ENCODE measurements around the gene PDE4D.

Gene PDE4D

DNA sequence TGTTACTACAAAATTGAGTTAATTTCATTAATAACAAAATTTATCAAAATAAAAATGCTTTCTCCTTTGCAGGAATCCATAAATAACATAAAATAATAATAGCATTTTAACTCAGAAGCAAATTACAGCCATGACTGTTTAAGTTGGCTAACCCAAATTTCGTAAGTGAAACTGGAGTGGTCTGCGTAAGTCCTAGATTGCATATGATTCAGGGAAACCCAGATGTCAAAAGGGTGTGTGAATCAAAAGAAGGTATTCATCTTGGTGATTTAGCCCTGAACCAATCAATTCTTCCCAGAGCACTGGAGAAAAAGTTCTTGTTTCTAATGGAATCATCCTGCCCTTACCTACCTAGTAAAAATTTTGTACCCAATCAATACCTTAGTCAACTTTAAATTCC, 763.1 kb downstream of the PDE4D start:
- no peak for TF ChIP-seq ZFX (IDR thresholded peaks at IDR 0.05; ENCODE audit: borderline replicate concordance)
- TF ChIP-seq, protein P1, sequence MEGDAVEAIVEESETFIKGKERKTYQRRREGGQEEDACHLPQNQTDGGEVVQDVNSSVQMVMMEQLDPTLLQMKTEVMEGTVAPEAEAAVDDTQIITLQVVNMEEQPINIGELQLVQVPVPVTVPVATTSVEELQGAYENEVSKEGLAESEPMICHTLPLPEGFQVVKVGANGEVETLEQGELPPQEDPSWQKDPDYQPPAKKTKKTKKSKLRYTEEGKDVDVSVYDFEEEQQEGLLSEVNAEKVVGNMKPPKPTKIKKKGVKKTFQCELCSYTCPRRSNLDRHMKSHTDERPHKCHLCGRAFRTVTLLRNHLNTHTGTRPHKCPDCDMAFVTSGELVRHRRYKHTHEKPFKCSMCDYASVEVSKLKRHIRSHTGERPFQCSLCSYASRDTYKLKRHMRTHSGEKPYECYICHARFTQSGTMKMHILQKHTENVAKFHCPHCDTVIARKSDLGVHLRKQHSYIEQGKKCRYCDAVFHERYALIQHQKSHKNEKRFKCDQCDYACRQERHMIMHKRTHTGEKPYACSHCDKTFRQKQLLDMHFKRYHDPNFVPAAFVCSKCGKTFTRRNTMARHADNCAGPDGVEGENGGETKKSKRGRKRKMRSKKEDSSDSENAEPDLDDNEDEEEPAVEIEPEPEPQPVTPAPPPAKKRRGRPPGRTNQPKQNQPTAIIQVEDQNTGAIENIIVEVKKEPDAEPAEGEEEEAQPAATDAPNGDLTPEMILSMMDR (IDR thresholded peaks at IDR 0.05): no peak
- no peak overlapping the region for H3K27ac ChIP-seq

DNA sequence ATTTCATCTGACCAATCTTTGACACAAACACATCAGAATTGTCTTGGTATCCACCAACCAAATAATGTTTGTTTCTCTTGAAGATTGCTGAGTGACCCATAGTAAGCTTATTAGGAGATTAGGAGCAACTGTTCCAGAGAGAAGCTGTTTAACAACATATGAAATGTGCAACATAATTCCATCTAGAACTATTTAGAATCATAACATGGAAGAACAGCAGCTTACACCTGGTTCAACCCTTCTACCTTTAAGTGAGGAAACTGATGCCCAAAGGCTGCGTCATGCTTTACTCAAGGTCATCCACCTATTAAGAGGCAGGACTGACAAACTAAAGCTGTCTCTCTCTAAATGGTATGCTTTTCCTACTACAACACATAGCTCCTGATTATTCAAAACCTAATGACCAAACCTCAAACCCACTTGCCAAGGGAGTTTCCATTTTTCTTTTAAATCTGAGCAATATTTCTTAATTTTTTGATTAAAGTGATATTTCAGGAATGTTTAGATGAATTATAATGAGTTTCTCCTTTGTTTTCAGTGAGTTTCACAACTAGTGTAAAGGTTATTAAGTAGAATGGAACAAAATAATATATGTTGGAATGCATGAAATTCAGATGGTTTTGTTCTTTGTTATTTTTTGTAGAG, 764.8 kb downstream of the PDE4D start:
- TF ChIP-seq, protein P1 (IDR thresholded peaks at IDR 0.05): no peak
- no peak for TF ChIP-seq ZFX (IDR thresholded peaks at IDR 0.05; ENCODE audit: borderline replicate concordance)
- no peak overlapping the region for H3K27ac ChIP-seq

DNA sequence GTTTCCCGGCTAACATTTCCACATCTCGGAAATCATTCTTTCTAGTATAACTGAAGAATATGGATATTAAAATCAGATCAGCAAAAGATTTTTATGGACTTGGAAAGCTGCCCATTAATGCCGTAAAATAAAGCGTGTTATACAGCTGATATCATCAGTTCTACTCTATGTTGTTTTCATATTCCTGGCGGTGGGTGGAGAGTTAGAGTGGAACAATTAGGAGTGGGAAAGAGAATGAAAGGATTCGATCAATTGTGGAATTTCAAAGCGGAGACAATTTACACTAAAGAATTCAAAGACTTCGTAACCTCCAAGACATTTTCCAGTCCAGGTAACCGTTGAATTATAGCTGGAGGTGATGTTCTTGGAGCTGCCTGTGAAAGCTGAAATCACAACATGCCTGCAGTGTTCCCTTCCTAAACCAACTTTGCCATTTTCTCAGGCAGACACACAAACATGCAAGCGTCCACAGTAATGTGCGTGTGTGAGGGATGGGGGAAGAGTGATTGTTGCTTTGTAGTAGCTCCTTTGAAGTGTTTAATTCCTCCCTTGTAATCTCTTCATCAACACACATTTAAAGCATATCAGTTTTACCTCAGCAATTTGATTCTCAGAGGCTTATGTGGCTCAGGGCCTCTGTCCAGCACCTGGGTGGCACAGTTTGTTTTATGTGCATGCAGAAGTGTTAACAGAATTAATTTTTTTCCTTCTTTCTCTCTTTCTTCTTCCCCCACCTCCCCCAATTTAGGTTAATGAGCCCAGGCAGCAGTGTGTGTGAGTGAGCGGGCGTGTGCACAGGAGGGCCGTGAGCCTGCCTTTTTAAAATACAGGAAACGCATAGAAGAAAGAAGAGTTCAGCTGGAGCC, 766.6 kb downstream of the PDE4D start:
- TF ChIP-seq, protein P1 (IDR thresholded peaks at IDR 0.05): no peak
- no peak for TF ChIP-seq ZFX (IDR thresholded peaks at IDR 0.05; ENCODE audit: borderline replicate concordance)

DNA sequence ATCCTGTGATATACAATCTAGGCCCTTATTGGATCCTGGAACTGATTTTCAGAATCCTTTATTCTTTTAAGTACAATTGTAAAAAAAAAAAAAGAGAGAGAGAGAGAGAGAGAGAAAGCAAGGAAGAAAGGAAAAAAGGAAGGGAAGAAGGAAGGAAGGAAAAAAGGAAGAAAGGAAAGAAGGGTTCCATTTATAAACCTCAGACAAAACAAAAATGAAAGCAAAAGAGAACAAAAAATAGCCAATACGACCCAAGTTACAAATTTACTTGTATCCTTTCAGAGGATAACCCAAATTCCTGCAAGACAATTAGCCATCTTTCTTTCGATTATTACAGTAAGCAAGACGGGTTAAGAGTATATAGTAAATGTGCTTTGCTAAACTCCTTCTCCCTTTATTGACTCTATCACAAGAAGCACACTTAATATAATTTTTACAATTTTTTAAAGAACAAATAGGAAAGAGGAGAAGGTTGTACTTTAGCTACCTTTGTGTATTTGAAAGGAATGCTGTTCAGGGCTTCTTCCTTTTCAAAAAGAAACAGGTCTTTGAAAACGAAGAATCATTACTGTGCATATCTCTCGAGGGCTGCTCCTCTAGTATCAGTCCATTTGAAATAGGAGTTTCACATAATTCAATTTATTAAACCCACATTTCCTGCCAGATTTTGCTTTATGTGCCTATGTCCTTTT, 767.4 kb downstream of the PDE4D start:
- TF ChIP-seq ZFX (IDR thresholded peaks at IDR 0.05; ENCODE audit: borderline replicate concordance): no peak
- TF ChIP-seq, protein P1 (IDR thresholded peaks at IDR 0.05): no peak
- H3K27ac ChIP-seq: no peak overlapping the region

More for the DNA sequence above, 766.6 kb downstream of the PDE4D start:
- H3K27ac ChIP-seq: no peak overlapping the region

DNA sequence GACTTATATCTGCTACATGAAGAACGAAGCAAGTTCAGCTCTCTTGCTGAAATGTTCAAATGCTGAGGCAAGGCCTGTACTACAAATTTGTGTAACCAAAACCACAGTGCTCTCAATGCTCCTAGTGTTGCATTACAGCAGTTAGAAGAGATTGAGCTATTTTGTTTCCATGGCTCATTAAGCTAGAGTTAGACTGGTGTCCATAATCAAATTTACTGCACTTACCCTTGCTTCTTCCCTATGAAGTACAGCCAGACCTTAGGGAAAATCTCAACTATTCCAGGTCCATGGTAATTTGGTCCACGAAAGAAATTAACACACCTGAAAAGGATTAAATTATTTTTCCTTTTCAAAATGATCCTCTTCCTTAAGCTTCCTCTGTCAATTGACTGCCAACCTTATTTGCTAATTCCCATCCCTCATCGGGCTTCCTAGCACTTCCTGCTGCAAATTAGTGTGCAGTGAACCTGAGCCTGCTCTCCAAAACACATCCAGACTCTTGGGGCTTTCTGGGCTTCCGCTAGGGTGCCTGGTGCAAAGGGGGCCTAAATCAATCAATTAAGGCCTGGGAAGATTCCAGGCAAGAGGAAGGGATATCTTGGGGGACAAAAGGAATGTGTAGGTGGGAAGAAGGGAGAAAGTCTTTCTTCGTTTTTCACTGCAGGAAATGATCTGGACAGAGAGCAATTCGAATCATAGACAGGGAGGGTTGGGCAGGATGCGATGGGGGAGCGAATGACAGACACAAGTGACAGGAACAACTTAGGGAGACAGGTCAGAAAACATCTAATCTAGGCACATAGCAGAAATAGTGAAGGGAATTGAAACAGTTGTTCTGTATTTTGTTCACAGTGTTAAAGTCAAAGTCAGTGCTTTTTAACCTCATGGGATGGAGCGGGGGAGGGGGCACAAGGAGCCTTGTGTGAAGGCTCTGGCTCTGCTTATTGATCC, 768.2 kb downstream of the PDE4D start:
- TF ChIP-seq ZFX (IDR thresholded peaks at IDR 0.05; ENCODE audit: borderline replicate concordance): no peak
- TF ChIP-seq, protein P1 (IDR thresholded peaks at IDR 0.05): no peak
- no peak overlapping the region for H3K27ac ChIP-seq

DNA sequence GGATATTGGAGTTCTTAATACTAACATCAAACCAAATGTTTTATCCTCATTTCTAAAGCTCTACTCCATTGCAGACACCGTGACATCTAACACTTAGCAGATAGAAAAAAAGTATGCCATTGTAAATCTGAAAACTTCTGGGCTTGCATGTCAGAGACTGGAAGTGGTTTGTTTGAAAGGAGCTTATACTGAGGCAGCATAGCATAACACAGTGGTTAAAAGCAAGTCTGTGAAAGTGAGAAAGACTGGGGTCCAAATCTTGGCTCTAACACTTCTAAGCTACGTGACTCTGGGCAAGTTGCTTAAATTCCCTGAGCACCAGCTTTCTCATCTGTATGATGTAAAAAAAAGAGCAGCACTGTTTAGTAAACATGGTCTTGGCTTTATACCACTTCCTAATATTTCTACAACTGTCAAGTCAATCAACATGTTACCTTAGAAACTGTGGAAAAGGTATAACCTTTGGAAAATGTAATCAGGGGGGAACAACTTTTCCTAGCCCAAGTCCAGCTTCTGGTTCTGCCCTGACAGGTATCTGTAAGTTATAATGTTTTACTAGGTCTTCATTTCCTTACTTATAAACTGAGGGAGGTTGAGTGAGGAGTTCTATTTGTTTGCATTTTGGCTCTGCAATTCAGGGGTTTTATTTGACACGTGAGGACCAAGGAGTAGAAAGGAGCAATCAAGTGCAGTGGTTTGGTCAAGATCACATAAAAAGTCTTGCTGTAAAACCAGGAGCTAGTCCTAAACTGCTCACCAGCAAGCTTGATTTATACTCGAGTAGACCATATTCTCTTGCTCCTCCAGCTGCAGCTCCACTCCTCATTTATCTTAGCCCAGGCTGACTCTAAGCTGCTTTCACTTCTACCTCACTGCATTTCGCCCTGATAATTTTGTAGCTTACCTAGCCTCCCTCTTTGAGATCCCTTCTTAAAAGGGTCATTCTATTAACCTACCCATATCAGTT, 769.6 kb downstream of the PDE4D start:
- no peak overlapping the region for H3K27ac ChIP-seq
- TF ChIP-seq ZFX (IDR thresholded peaks at IDR 0.05; ENCODE audit: borderline replicate concordance): no peak
- TF ChIP-seq, protein P1 (IDR thresholded peaks at IDR 0.05): no peak

Measured in 22Rv1 (cell line).